Pulmonary artery endothelial cell (primary cell): Measurements from ENCODE around the gene BPNT1. TPM values are rescaled to one million over a fixed set of nuclear protein-coding genes. Genes with fewer than 3 reads are reported as not detected.
"Not testable (repeated sequence)": the region's sequence is repeated elsewhere in the genome, so short reads cannot be mapped to it uniquely, and the experiment has no call there.

Experiments
- DNase-seq: peaks from one replicate; pipeline ENCODE4 v3.0.0-alpha.2; 2011; ENCODE audit warnings: low read depth, low spot score
- total RNA-seq: library from RNA; depleted of rRNA; stranded (reverse); fragments of >200 nt; gene quantifications from 2 replicates; pipeline ENCODE4 v1.2.3, GENCODE V29; 2014

Gene BPNT1
- total RNA-seq, 1 donor from 2014 or later, result 28.2 TPM

GRCh38 chr1:220077887-220078286 is 11.7 kb downstream of the BPNT1 start:
- no peak for DNase-seq

- DNase-seq, result no peak
Measured at GRCh38 chr1:220076861-220077762, 12.5 kb downstream of the BPNT1 start.

- DNase-seq, result no peak
Measured at GRCh38 chr1:220067269-220068204, 22.1 kb downstream of the BPNT1 start.

- DNase-seq, result no peak
Measured at GRCh38 chr1:220062629-220063028, 27.0 kb downstream of the BPNT1 start.

- no peak for DNase-seq
Measured at GRCh38 chr1:220060876-220061275, 28.7 kb downstream of the BPNT1 start.

GRCh38 chr1:220056374-220056773 is 33.2 kb downstream of the BPNT1 start:
- no peak for DNase-seq

- DNase-seq, result peak; percentile 97
Measured at GRCh38 chr1:220046052-220046930, 43.3 kb downstream of the BPNT1 start, which contains the start of gene EPRS1. Gene EPRS1 (minus strand): TSS chr1:220046505. CDS start chr1:220046388, 117 bp downstream.

GRCh38 chr1:220045356-220046051 is 44.1 kb downstream of the BPNT1 start:
- no peak for DNase-seq

GRCh38 chr1:220044678-220045355 is 44.8 kb downstream of the BPNT1 start:
- DNase-seq, result no peak

GRCh38 chr1:220043646-220044045 is 45.9 kb downstream of the BPNT1 start:
- no peak for DNase-seq

GRCh38 chr1:220040028-220040596 is 49.5 kb downstream of the BPNT1 start:
- no peak for DNase-seq

- DNase-seq, result no peak
Measured at GRCh38 chr1:220038640-220039039, 50.9 kb downstream of the BPNT1 start.

- not testable (repeated sequence) for DNase-seq
Measured at GRCh38 chr1:220037810-220038209, 51.8 kb downstream of the BPNT1 start.

GRCh38 chr1:220032911-220033310 is 56.7 kb downstream of the BPNT1 start:
- DNase-seq, result no peak

GRCh38 chr1:220031287-220031686 is 58.3 kb downstream of the BPNT1 start:
- no peak for DNase-seq

GRCh38 chr1:220028346-220028895 is 61.2 kb downstream of the BPNT1 start:
- no peak for DNase-seq

- no peak for DNase-seq
Measured at GRCh38 chr1:220019071-220019470, 70.5 kb downstream of the BPNT1 start.

GRCh38 chr1:220013497-220013896 is 76.1 kb downstream of the BPNT1 start:
- no peak for DNase-seq

- peak; percentile 27 for DNase-seq
Measured at GRCh38 chr1:220012259-220012658, 77.3 kb downstream of the BPNT1 start.
